ENCODE data around the gene RAB14.

- TF ChIP-seq CTCF (IDR thresholded peaks at IDR 0.05; ENCODE audit: low read depth, low read length, poor library complexity, severe bottlenecking) (no peak), EZH2phosphoT487 (IDR thresholded peaks at IDR 0.05; ENCODE audit: borderline replicate concordance, low read length) (no peak)
Observed at GRCh38 chr9:121206516-121207370, 5.1 kb upstream of the RAB14 start.

All from DOHH2 (cell line).